GM19240 (cell line): ENCODE measurements around the gene HOXA1.

Source experiments
- DNase-seq: peaks from one replicate; pipeline ENCODE4 v3.0.0; 2011; ENCODE audit warnings: low spot score; ENCODE audit not compliant: insufficient read length

The HOXA1 gene

DNA sequence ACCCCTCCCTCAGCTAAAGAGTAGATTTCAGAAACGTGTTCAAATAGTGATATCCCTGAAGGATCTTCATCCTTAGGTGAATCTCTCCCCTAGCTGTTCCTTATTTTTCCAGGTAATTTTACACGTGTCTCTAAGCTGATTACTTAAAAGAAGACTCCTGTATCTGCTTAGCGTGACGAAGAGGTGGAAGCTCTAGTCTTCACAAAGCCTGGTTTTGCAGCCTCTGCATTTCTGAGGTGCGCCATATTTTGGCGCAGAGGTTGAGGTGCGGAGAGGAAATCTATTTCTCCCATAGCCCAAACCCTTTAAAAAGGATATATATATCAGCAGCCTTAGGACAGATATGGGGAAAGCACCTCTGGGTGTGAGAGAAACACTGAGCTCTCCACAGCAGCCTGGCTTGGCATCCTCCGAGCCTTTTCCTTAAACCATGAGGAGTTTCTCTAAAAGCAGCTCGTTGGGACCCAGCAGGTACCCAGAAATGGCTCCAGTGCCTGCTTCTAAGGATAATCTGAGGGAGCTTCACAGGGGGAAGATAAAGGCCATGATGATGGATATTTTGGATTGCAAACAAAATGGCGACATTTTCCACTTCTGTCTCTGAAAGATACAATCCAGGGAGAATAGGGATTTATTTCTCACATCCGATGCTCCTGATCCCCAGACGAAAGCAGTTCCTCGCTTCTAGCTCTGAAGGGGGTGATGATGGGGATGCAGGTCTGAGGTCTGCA, 9.7 kb upstream of the HOXA1 start:
- no peak for DNase-seq

DNA sequence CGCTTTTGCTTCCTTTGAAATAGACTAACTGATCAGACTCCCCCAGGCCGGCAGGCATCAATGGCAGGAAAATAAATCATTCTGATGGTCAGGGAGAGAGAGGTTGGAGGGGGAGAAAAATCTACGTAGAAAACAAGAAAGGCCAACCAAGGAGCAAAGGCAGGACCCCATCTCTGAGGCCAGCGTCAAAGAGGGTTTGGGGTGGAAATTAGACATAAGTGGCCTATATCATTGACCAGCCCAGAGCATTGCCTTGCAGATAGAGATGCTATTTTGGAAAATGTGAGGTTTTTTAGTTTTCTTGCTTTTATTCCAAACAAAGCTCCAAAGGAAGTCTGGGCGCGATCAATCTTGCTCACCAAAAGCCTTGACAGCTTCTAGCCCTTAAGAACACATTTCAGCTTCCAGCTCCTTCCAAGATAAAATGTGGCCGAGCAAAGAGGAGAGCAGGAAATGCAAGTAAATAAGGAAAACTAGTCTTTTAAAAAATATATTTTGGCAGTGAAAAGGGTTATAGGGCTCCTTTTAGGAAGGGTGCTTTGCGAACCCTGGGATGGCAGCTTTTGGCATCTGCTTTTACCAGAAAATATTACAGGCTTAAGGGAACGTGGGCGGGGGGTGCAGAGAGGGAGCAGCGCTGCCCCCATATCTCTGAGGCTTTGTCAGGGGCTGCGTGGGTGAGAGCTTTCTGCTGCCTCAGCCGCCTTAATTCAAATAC, 8.7 kb upstream of the HOXA1 start:
- DNase-seq = no peak

GRCh38 chr7:27103489-27104226, 7.9 kb upstream of the HOXA1 start:
- no peak for DNase-seq

- no peak for DNase-seq
Measured at GRCh38 chr7:27102581-27103442, 7.0 kb upstream of the HOXA1 start, which contains the start of gene HOXA2. HOXA2 (minus strand) TSS chr7:27102683; CDS start chr7:27102500, 183 bp downstream.

GRCh38 chr7:27101957-27102580, 6.3 kb upstream of the HOXA1 start:
- no peak for DNase-seq

GRCh38 chr7:27101171-27101956, 5.6 kb upstream of the HOXA1 start:
- no peak for DNase-seq

DNA sequence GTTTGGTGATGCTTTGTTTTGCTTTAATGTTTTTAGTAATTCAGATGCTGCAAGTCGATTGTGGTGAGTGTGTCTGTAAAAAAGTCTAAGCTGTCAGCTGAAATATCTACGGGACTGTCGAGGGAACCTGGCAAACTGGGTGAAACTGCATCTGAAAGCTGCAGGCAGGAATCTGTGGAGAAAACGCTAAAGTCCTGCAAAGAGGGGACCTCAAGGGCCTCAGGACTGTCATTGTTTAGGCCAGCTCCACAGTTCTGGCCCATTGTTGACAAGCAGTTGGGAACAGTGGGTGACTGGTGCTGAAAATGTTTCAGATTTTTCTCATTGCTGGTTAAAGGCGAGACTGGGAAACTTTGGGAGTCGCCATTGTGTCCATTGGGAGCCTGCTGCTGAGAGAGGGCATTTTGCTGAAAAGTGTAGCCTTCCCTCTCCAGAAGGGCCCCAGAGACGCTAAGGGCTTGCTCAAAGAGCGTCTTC, 4.9 kb upstream of the HOXA1 start:
- no peak for DNase-seq

DNA sequence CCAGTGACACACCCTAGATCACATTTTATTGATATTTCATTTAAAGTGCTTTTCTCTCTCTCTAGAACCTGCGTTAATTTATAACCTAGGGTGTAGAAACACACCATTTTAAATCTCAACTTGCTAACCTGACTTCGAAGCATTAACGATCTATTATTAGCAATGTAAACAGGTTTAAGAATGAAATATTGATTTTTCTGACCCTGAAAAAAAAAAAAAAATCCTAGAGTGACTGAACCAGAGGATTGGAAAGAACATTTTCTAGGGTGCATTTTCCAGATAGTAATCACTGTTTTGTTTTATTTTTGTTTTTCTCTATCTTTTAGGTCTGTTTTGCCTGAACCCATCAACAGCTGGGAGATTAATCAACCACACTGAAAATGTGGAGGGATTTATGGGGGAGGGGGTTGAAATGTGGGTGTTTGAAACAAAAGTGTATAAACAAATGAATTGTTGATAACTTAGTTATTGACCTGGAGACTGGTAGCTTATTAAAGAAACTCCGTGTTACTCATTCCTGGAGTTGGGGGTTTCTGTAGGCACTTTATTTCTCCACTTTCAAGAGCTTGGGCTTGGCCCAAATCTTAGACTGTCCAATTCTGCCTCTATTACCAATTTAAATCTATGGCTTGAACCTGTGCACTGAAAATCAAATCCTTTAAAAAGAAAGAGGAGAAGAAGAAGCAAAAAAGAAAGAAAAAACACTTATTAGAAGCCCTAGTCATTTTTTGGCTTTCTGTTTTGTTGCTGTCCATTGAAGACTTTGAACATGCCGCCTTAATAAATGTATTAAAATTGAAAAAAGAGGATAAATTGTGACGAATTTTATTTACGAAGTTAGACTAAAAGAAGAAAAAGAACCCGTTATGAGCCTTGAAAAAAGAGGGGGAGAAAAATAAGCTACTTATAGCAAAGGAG, 3.9 kb upstream of the HOXA1 start:
- no peak for DNase-seq

- DNase-seq = no peak
Measured at GRCh38 chr7:27098578-27099451, 3.0 kb upstream of the HOXA1 start.

DNA sequence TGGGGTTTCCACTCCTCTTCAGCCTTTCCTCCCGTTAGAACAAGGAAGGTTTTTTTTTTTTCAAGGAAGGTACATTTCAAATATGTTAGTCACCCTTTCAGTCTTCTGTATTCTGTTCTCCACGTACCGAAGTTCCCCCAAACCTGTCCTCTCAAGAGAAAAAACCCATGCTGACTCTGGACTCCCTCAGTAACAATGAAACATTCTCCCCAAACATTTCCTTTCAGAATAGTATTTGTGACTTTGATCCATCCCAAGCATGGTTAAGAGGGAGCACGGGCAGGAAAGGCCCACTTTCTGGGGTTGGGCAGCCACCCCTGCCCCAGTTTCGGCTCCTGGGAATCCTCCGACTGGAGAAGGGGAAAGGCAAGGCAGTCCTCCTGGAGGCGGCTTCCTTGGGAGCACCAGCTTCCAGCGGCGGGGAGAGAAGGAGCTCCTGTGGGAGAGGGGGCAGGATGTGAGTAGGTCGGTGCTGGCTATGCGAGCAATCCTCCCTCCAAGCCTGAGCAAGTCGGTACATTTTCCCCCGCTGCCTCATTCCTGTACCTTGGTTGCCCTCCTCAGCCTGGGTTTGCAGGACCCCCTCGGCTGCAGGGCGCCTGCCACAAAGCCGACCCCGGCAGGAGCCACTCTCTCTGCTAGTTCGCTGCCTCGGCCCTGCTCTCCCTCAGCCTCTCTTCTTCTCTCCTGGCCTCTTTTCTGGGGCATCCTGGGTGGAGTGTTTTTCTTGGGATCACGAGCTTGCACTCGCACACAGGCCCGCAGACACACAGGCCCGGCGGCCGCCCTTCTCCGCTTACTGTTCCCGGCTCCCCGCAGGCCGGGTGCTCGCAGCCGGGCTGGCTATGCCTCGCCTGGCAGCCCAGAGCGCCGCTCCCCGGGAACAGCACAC, 2.1 kb upstream of the HOXA1 start:
- no peak for DNase-seq

DNA sequence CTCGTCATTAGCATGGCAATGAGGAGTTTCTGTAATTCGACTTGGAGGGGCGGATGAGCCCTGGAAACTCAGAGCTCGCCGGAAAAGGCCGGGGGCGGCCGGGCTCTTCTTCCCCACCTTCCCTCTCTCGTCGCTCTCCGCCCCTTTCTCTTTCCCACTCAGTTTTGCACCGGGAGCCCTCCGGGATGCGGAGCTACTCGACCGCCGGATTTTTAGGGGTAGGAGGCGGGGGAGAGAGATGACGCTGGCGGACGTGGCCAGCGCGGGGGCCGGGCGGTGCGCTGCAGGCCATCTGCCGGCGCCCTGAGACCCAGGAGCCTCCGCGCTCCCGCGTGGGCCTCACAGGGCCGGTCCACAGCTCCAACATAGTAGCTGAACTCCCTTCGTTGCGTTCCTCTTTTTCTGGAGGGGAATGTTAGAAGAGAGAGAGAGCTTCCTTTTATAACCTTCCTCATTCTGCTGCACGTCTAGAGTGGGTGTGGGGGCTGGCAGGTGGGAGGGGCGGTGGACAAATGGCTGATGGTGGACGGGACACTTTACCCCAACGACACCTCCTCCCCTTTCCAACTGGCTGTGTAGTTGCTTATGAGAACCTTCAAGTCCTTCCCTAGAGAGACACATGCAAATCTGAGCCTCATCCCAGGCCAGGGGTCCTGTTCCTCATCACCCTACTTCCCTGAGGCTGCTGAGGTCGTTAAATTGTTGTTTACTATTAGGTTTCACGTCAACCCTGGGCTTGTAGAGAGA, 1.1 kb upstream of the HOXA1 start:
- DNase-seq = no peak

GRCh38 chr7:27095050-27095896, 527 bp downstream of the HOXA1 start:
- DNase-seq = no peak

DNA sequence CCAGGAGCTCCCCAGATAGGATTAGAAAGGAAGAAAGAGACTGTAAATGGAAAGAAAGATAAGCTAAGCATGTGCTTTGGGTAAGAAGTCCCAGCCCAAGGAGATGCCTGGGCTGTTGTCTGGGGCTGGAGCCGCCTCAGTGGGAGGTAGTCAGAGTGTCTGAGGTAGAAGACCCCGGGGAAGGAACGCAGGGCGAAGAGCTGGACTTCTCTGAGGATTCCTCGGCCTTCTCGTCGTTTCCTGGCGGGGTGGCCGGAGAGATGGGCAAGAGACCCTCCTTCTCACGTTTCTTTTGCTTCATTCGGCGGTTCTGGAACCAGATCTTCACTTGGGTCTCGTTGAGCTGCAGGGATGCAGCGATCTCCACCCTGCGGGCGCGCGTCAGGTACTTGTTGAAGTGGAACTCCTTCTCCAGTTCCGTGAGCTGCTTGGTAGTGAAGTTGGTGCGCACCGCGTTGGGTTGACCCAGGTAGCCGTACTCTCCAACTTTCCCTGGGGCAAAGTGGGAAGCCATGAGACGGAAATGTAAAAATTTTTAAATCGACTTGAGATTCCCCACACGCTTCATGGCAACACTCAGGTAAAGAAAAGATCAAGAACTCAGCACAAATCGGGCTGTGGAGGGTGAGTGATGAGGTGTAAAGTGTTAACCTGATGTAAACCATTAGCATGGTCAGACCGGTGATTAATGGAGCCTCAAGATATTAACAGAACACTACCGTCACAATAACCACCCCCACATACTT, 1.3 kb downstream of the HOXA1 start:
- DNase-seq = no peak

DNA sequence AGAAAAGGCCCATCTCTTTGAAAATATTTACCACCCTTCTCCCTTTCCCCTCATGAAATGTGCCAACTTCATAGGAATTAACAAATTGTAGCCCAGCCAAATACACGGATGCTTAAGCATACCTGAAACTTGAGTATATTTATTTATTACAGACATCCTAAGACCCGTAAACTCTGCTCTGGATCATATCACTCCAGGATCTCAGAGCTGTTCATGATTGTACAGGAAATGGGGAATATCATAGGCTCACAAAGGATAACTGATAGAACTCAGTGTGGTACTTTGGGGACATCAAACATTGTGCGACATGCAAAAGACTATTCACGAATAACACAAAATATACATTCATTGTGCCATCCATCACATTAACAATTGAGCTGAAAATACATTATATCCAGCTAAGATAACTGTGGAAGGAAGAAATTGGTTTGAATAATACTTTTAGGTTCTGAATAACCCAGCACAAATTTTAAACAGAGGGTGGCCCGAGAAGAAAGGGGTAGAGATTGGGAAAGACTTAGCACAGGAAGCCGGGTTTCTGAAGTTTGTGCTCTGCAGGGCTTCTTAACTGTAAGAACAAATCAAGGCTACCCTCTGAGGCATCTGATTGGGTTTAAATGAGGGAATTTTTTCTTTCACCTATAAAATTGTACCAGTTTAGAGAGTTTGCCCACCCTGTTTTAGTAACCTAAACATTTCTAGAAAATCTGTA, 2.5 kb downstream of the HOXA1 start:
- no peak for DNase-seq
